Gastrocnemius medialis (tissue), 4 donors: ENCODE data around the gene SMOC2.

ENCODE experiments used
- CTCF ChIP-seq, 5 experiments: fragments of 450-650 bp in 3 of 5; fragments of 200-600 bp in 2 of 5; sonication (generic) in 2 of 5; IDR thresholded peaks in 4 of 5; conservative IDR thresholded peaks in 1 of 5; 1 replicate in 4 of 5; 2 replicates in 1 of 5; pipeline ENCODE4 v1.5.1; 2016 to 2019; ENCODE audit warnings: antibody characterized with exemption in 5 of 5, mild to moderate bottlenecking in 3 of 5, moderate library complexity in 3 of 5
- POLR2A ChIP-seq, 2 donors: fragments of 450-650 bp; IDR thresholded peaks; one replicate each; pipeline ENCODE4 v1.6.1; 2017; ENCODE audit warnings: antibody characterized with exemption in 2 of 2, mild to moderate bottlenecking in 2 of 2, moderate library complexity in 2 of 2

GRCh38 chr6:168450917-168451316, 9.9 kb downstream of the SMOC2 start:
- TF ChIP-seq POLR2A (IDR thresholded peaks at IDR 0.05), result no peak
- no peak for TF ChIP-seq CTCF (IDR thresholded peaks at IDR 0.05 in 4 of 5, conservative IDR thresholded peaks at IDR 0.05 in 1 of 5)
